Pancreas (tissue), 10 donors: Measurements from ENCODE around the gene UBA3. TPM values are rescaled to one million over a fixed set of nuclear protein-coding genes. Genes with fewer than 3 reads are reported as not detected.

Experiments
- ATAC-seq, 4 donors: fragments of 200-7000 bp; cut with Tn5 transposase; one replicate each; pipeline versions ENCODE4 v1.8.0 to v1.9.1; 2020; ENCODE audit warnings: mild to moderate bottlenecking in 4 of 4, moderate library complexity in 4 of 4
- DNase-seq, 6 donors: peaks; one replicate each; pipeline ENCODE4 v3.0.0-alpha.2; 2020
- FAIRE-seq: peaks from 2 replicates; lab custom pipeline; 2012; peaks lifted over from hg19 to GRCh38; lab: Jason Lieb, UNC
- H3K27ac ChIP-seq, 4 donors: fragments of 200-600 bp; sonication (generic); 1 replicate in 3 of 4; 2 replicates in 1 of 4; pipeline versions ENCODE4 v1.5.0 to v1.8.0; 2020
- H3K27me3 ChIP-seq, 4 donors: fragments of 200-600 bp; one replicate each; pipeline ENCODE4 v1.8.0; 2021
- H3K36me3 ChIP-seq, 3 donors: fragments of 200-600 bp; sonication (generic) in 1 of 3; one replicate each; pipeline versions ENCODE4 v1.5.0 to v1.8.0; 2020 to 2021
- H3K4me1 ChIP-seq, 3 donors: fragments of 200-600 bp; one replicate each; pipeline ENCODE4 v1.8.0; 2021
- H3K4me3 ChIP-seq, 4 donors: fragments of 200-600 bp; sonication (generic) in 2 of 4; one replicate each; pipeline versions ENCODE4 v1.5.0 to v1.8.0; 2020 to 2021
- H3K9me3 ChIP-seq, 4 donors: fragments of 200-600 bp; one replicate each; pipeline ENCODE4 v1.8.0; 2021
- CTCF ChIP-seq, 4 donors: fragments of 200-600 bp; sonication (generic) in 3 of 4; IDR thresholded peaks; one replicate each; pipeline versions ENCODE4 v1.5.0 to v1.8.0; 2021; ENCODE audit warnings: antibody characterized with exemption in 4 of 4
- WGBS, 2 donors: extraction: QIAGEN DNeasy Blood & Tissue Kit; methylation state at CpG; one replicate each; pipeline ENCODE4 v1.1.7; 2013; 5-methylcytosine and 5-hydroxymethylcytosine counted together
- intact Hi-C, 3 donors: fragments of 100-400 bp; cut with DNase I; formaldehyde crosslinking; loops; one replicate each; pipeline versions ENCODE4 v1.11.1 to v1.14.2; 2022
- polyA plus RNA-seq, 2 donors: library from polyadenylated mRNA; stranded (reverse); fragments of 200-250 nt; gene quantifications; one replicate each; pipeline ENCODE4 v1.2.3, GENCODE V29; 2013
- total RNA-seq, 6 donors: library from RNA; stranded (reverse); fragmentation: NEBNext Ultra II Directional in 4 of 6; extraction: Animal tissue kit (Norgen Biotek cat#: 25700) in 4 of 6; gene quantifications; one replicate each; pipeline versions ENCODE4 v1.2.1 to v1.2.4, GENCODE V29; 2021 to 2023
- donor health status: healthy with polysubstance abuse.
- donor health status: DM: no; HTN: no; CAD: no; lungs with moderate emphysema.
- donor health status: DM: no; HTN: no; CAD: no.
- donor health status: control.
- donor health status: control.
- donor health status: Bipolar disorder and iron deficiency.
- donor health status: DM: yes; HTN: yes; CAD: no.
- donor health status: DM: no; HTN: no; CAD: no.
- donor health status: DM: no; HTN: no; CAD: no.
- donor health status: DM: yes; HTN: yes; CAD: no.

UBA3 gene
- total and polyA plus RNA-seq, 8 donors, result 11.7 to 32.9 (median 17.1) TPM

DNA sequence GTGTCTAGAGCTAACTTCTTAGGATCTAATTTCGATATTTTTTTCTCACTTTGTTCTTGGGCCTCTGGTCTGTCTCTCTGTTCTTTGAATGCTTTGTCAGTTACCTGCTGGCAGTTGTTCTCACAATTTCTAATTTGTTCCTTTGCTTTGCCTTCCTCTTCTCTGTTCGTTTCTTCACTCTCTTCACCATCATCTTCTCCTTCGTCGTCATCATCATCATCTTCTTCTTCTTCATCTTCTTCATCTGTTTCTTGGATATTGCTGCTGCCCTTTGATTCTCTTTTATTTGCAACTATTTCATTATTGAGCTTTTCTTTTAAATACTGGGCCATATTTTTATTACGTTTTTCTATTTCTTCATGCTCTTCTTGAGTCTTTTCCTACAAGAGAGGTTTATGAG is 39.5 kb upstream of the UBA3 start:
- no peaks in the 10 kb centered on the region for H3K27me3 ChIP-seq
- H3K36me3 ChIP-seq, result no peaks in the 10 kb centered on the region
- H3K27ac ChIP-seq, result no peak overlapping the region
- DNase-seq (no peak), ATAC-seq (no peak), FAIRE-seq (no peak)
- 84 to 87% methylated on average over 5 of the region's 5 CpGs for WGBS, 2 donors
- no peaks in the 10 kb centered on the region for H3K9me3 ChIP-seq
- H3K4me1 ChIP-seq, result peaks cover 6 to 8% (median 6%) of the 10 kb centered on the region in 3 donors
- intact Hi-C loops, result no loop called here
- H3K4me3 ChIP-seq, result no peak overlapping the region
- TF ChIP-seq CTCF (IDR thresholded peaks at IDR 0.05), result no peak

GRCh38 chr3:69119138-69119537 is 39.0 kb upstream of the UBA3 start:
- DNase-seq, result no peak
- TF ChIP-seq CTCF (IDR thresholded peaks at IDR 0.05), result no peak

DNA sequence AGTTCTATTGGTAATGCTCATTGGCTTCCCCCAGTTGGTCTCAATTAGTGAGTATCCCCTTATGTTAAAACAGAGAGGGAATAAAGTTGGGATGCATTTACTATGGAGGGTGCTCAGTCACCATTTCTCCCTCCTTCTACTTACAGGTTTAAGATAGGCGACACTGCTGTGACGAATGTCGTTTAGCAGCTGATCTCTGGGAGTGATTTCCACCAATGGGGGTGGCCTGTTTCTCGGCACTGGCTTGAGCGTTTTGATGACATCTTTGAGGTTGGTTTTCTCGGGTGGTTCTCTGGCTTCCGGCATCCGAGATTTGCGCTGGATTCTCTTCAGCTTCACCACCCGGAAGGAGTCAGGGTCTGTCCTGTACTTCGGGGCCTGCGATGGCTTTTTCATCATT is 38.4 kb upstream of the UBA3 start:
- Histone ChIP-seq H3K27me3 (no peaks in the 10 kb centered on the region), H3K4me1 (peaks cover 6 to 8% (median 6%) of the 10 kb centered on the region in 3 donors), H3K27ac (no peak overlapping the region), H3K36me3 (no peaks in the 10 kb centered on the region), H3K9me3 (no peaks in the 10 kb centered on the region), H3K4me3 (no peak overlapping the region)
- TF ChIP-seq CTCF (IDR thresholded peaks at IDR 0.05), result no peak
- WGBS, 2 donors, result 90 to 94% methylated on average over 12 of the region's 12 CpGs
- ATAC-seq, result no peak
- no peak for DNase-seq
- intact Hi-C loops, result no loop called here
- no peak for FAIRE-seq

More at GRCh38 chr3:69119138-69119537, 39.0 kb upstream of the UBA3 start:
- Histone ChIP-seq H3K4me1 (peaks cover 6 to 8% (median 6%) of the 10 kb centered on the region in 3 donors), H3K27me3 (no peaks in the 10 kb centered on the region), H3K9me3 (no peaks in the 10 kb centered on the region), H3K36me3 (no peaks in the 10 kb centered on the region), H3K4me3 (no peak overlapping the region), H3K27ac (no peak overlapping the region)
- intact Hi-C loops, result no loop called here
- FAIRE-seq (no peak), ATAC-seq (no peak)
- WGBS, 2 donors, result 87 to 95% methylated on average over 6 of the region's 6 CpGs

DNA sequence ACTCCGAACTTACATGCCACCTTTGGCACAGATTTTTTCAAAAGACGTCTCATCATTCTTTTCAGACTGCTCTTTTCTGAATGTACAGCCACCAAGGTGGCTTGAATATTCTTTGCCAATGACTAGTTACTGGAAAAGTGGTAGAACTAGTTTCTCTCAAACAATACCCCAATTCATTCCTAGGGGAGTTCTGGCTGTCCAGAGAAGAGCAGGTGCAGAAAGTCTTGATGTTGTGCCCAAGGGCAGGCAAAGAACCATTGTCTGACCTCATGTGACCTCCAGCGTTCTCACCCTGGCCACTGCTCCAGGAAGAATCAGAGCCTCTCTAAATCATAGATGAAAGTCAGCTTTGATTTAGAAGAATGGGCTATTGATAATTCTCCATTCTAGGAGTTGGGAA is 36.7 kb upstream of the UBA3 start:
- Histone ChIP-seq H3K36me3 (no peaks in the 10 kb centered on the region), H3K4me1 (peaks cover 6 to 8% (median 6%) of the 10 kb centered on the region in 3 donors), H3K9me3 (no peaks in the 10 kb centered on the region), H3K4me3 (no peak overlapping the region), H3K27ac (peak overlapping the region in 2 of 4 donors; percentile 66 to 72), H3K27me3 (no peaks in the 10 kb centered on the region)
- ATAC-seq (peak; percentile 66 to 91 (median 86)), DNase-seq (peak in 3 of 6 donors; percentile 40 to 57 (median 48)), FAIRE-seq (no peak)
- TF ChIP-seq CTCF (IDR thresholded peaks at IDR 0.05), result no peak
- intact Hi-C loops, result no loop called here
- WGBS, 2 donors, result 18 to 27% methylated on average over 3 of the region's 3 CpGs

GRCh38 chr3:69116162-69116561 is 36.0 kb upstream of the UBA3 start:
- peaks cover 6 to 8% (median 6%) of the 10 kb centered on the region in 3 donors for H3K4me1 ChIP-seq
- DNase-seq, result no peak
- FAIRE-seq, result no peak
- intact Hi-C loops, result no loop called here
- H3K27me3 ChIP-seq, result no peaks in the 10 kb centered on the region
- no peaks in the 10 kb centered on the region for H3K9me3 ChIP-seq
- WGBS, 2 donors, result 33 to 42% methylated on average over 4 of the region's 4 CpGs
- no peak overlapping the region for H3K4me3 ChIP-seq
- H3K36me3 ChIP-seq, result no peaks in the 10 kb centered on the region
- peak in 1 of 4 donors; percentile 22 for ATAC-seq
- no peak for TF ChIP-seq CTCF (IDR thresholded peaks at IDR 0.05)
- peak overlapping the region in 2 of 4 donors; percentile 66 to 72 for H3K27ac ChIP-seq
